Measurements from ENCODE around the gene FAM234B. TPM values are rescaled to one million over a fixed set of nuclear protein-coding genes. Genes with fewer than 3 reads are reported as not detected.

The FAM234B gene
- total and polyA plus RNA-seq, 2 experiments from 2014 or later = 0.66 to 4.1 TPM

- 22% methylated on average over 6 of the region's 6 CpGs for WGBS (ENCODE audit: low lambda C conversion rate, missing lambda C conversion rate)
- no peak for TF ChIP-seq CTCF (IDR thresholded peaks at IDR 0.05; ENCODE audit: poor library complexity)
- TF ChIP-seq EZH2 (IDR thresholded peaks at IDR 0.05; ENCODE audit: borderline replicate concordance) = no peak
- TF ChIP-seq EZH2phosphoT487 (IDR thresholded peaks at IDR 0.05; ENCODE audit: low read depth, severe bottlenecking, unreplicated experiment) = no peak
- no peak overlapping the region for H2AFZ ChIP-seq
Measured at GRCh38 chr12:13100605-13100881, 56.4 kb downstream of the FAM234B start.

GRCh38 chr12:13100882-13101769 lies 56.9 kb downstream of the FAM234B start:
- peaks cover 50% of the 10 kb centered on the region for H3K4me1 ChIP-seq (ENCODE audit: insufficient read depth)
- H3K27me3 ChIP-seq = no peaks in the 10 kb centered on the region
- DNase-seq (ENCODE audit: low spot score) = peak; percentile 97
- no peaks in the 10 kb centered on the region for H3K36me3 ChIP-seq (replicated peaks; ENCODE audit: insufficient read depth, low read depth)
- WGBS (ENCODE audit: low lambda C conversion rate, missing lambda C conversion rate) = 3% methylated on average over 65 of the region's 79 CpGs
- H3K79me2 ChIP-seq = no peaks in the 10 kb centered on the region
- TF ChIP-seq CTCF (IDR thresholded peaks at IDR 0.05; ENCODE audit: poor library complexity) (no peak), EZH2phosphoT487 (IDR thresholded peaks at IDR 0.05; ENCODE audit: low read depth, severe bottlenecking, unreplicated experiment) (no peak), EZH2 (IDR thresholded peaks at IDR 0.05; ENCODE audit: borderline replicate concordance) (no peak)
- H3K27ac ChIP-seq = peak overlapping the region; percentile 99
- peak overlapping the region; percentile 54 for H2AFZ ChIP-seq
- peak overlapping the region; percentile 78 for H3K4me2 ChIP-seq
- no peaks in the 10 kb centered on the region for H3K9me2 ChIP-seq (replicated peaks; ENCODE audit: insufficient read depth)
- no peaks in the 10 kb centered on the region for H4K20me1 ChIP-seq (ENCODE audit: insufficient read depth, poor library complexity, severe bottlenecking)
- peak overlapping the region; percentile 37 for H3K4me3 ChIP-seq
- no peaks in the 10 kb centered on the region for H3K9me3 ChIP-seq (ENCODE audit: low read depth)

More at GRCh38 chr12:13100605-13100881, 56.4 kb downstream of the FAM234B start:
- Histone ChIP-seq H3K9me2 (replicated peaks; ENCODE audit: insufficient read depth) (no peaks in the 10 kb centered on the region), H3K4me1 (ENCODE audit: insufficient read depth) (peaks cover 50% of the 10 kb centered on the region), H4K20me1 (ENCODE audit: insufficient read depth, poor library complexity, severe bottlenecking) (no peaks in the 10 kb centered on the region), H3K4me3 (no peak overlapping the region), H3K4me2 (peak overlapping the region; percentile 78), H3K9me3 (ENCODE audit: low read depth) (no peaks in the 10 kb centered on the region), H3K27ac (peak overlapping the region; percentile 99), H3K36me3 (replicated peaks; ENCODE audit: insufficient read depth, low read depth) (no peaks in the 10 kb centered on the region), H3K27me3 (no peaks in the 10 kb centered on the region), H3K79me2 (no peaks in the 10 kb centered on the region)
- no peak for DNase-seq (ENCODE audit: low spot score)

GRCh38 chr12:13101821-13102375 lies 57.7 kb downstream of the FAM234B start:
- H4K20me1 ChIP-seq (ENCODE audit: insufficient read depth, poor library complexity, severe bottlenecking) = no peaks in the 10 kb centered on the region
- DNase-seq (ENCODE audit: low spot score) = peak; percentile 77
- peak overlapping the region; percentile 78 for H3K4me2 ChIP-seq
- peaks cover 50% of the 10 kb centered on the region for H3K4me1 ChIP-seq (ENCODE audit: insufficient read depth)
- H2AFZ ChIP-seq = peak overlapping the region; percentile 54
- TF ChIP-seq EZH2phosphoT487 (IDR thresholded peaks at IDR 0.05; ENCODE audit: low read depth, severe bottlenecking, unreplicated experiment) = no peak
- no peak for TF ChIP-seq EZH2 (IDR thresholded peaks at IDR 0.05; ENCODE audit: borderline replicate concordance)
- no peak for TF ChIP-seq CTCF (IDR thresholded peaks at IDR 0.05; ENCODE audit: poor library complexity)
- H3K27ac ChIP-seq = peak overlapping the region; percentile 99
- H3K36me3 ChIP-seq (replicated peaks; ENCODE audit: insufficient read depth, low read depth) = no peaks in the 10 kb centered on the region
- H3K9me3 ChIP-seq (ENCODE audit: low read depth) = no peaks in the 10 kb centered on the region
- H3K27me3 ChIP-seq = no peaks in the 10 kb centered on the region
- no peaks in the 10 kb centered on the region for H3K9me2 ChIP-seq (replicated peaks; ENCODE audit: insufficient read depth)
- 42% methylated on average over 10 of the region's 10 CpGs for WGBS (ENCODE audit: low lambda C conversion rate, missing lambda C conversion rate)
- H3K4me3 ChIP-seq = peak overlapping the region; percentile 37
- H3K79me2 ChIP-seq = no peaks in the 10 kb centered on the region
